Activated CD4-positive, alpha-beta T cell treated with anti-CD3 and anti-CD28 coated beads, Interleukin-2, amount 50 U/mL, for 24 hours (primary cell): Measurements from ENCODE around the gene ZNF382.

Source experiments
- DNase-seq, 2 donors: peaks; one replicate each; pipeline ENCODE4 v3.0.0-alpha.2; 2020; ENCODE audit warnings: low read depth in 1 of 2, low spot score in 1 of 2

ZNF382 gene

GRCh38 chr19:36679455-36679854 is 74.3 kb downstream of the ZNF382 start:
- DNase-seq = no peak
